GM19238 (cell line): ENCODE measurements around the gene ALG3.
"Not testable (repeated sequence)": the region's sequence is repeated elsewhere in the genome, so short reads cannot be mapped to it uniquely, and the experiment has no call there.

Experiments
- DNase-seq: peaks from one replicate; pipeline ENCODE4 v3.0.0; 2011; ENCODE audit warnings: low spot score; ENCODE audit not compliant: insufficient read length

The ALG3 gene

GRCh38 chr3:184248454-184249411, at the start of gene ALG3:
Gene ALG3, minus strand, starts transcription at chr3:184248962. Its CDS starts 22 bp downstream, at chr3:184248940.
- DNase-seq, result peak; percentile 82

- no peak for DNase-seq
These were observed 47.9 kb upstream of the ALG3 start for GRCh38 chr3:184296616-184297015.

- DNase-seq, result no peak
These were observed 47.0 kb upstream of the ALG3 start for GRCh38 chr3:184295771-184296170.

GRCh38 chr3:184291738-184292445, 43.1 kb upstream of the ALG3 start:
- DNase-seq, result no peak

- DNase-seq, result no peak
These were observed 42.4 kb upstream of the ALG3 start for GRCh38 chr3:184291044-184291737.

GRCh38 chr3:184290331-184290730, 41.6 kb upstream of the ALG3 start:
- DNase-seq, result no peak

- DNase-seq, result peak; percentile 61
These were observed 40.7 kb upstream of the ALG3 start for GRCh38 chr3:184289426-184289938.

- no peak for DNase-seq
These were observed 35.9 kb upstream of the ALG3 start for GRCh38 chr3:184284696-184285095.

- no peak for DNase-seq
These were observed 34.9 kb upstream of the ALG3 start for GRCh38 chr3:184283681-184284080.

GRCh38 chr3:184282941-184283340, 34.2 kb upstream of the ALG3 start:
- DNase-seq, result no peak

- DNase-seq, result no peak
These were observed 28.6 kb upstream of the ALG3 start for GRCh38 chr3:184277366-184277765.

GRCh38 chr3:184275961-184276910, 27.5 kb upstream of the ALG3 start, which contains the start of gene ECE2:
Gene ECE2, plus strand, starts transcription at chr3:184276022. Its CDS starts 132 bp downstream, at chr3:184276154.
- DNase-seq, result no peak

GRCh38 chr3:184275381-184275701, 26.6 kb upstream of the ALG3 start:
- DNase-seq, result no peak

- no peak for DNase-seq
These were observed 23.5 kb upstream of the ALG3 start for GRCh38 chr3:184272269-184272668.

GRCh38 chr3:184267249-184267648, 18.5 kb upstream of the ALG3 start:
- not testable (repeated sequence) for DNase-seq

- no peak for DNase-seq
These were observed 14.0 kb upstream of the ALG3 start for GRCh38 chr3:184262764-184263179.

- DNase-seq, result no peak
These were observed 13.3 kb upstream of the ALG3 start for GRCh38 chr3:184261854-184262763.

GRCh38 chr3:184261270-184261853, 12.6 kb upstream of the ALG3 start, which contains the start of gene CAMK2N2:
Gene CAMK2N2, minus strand, starts transcription at chr3:184261553. Its CDS starts 268 bp downstream, at chr3:184261285.
- DNase-seq, result peak; percentile 77

- DNase-seq, result no peak
These were observed 12.0 kb upstream of the ALG3 start for GRCh38 chr3:184260724-184261269.
